Nephron (organoid): ENCODE measurements around the gene SYNDIG1.

ENCODE experiments used
- H3K27ac Mint-ChIP-seq, 3 experiments: 2 replicates each; pipeline ENCODE4 v1.8.0; 2020; ENCODE audit warnings: mixed read lengths in 3 of 3, mild to moderate bottlenecking in 2 of 3, moderate library complexity in 1 of 3
- H3K27me3 Mint-ChIP-seq: 2 replicates; pipeline ENCODE4 v1.8.0; 2021; ENCODE audit warnings: low read depth, mild to moderate bottlenecking, moderate library complexity, mixed read lengths
- H3K36me3 Mint-ChIP-seq: 2 replicates; pipeline ENCODE4 v1.8.0; 2020; ENCODE audit warnings: low read depth, mixed read lengths
- H3K4me1 Mint-ChIP-seq: 2 replicates; pipeline ENCODE4 v1.8.0; 2020; ENCODE audit warnings: mixed read lengths
- H3K4me3 Mint-ChIP-seq, 3 experiments: 2 replicates each; pipeline ENCODE4 v1.8.0; 2020; ENCODE audit warnings: mild to moderate bottlenecking in 3 of 3, mixed read lengths in 3 of 3, moderate library complexity in 2 of 3
- H3K9me3 Mint-ChIP-seq: 2 replicates; pipeline ENCODE4 v1.8.0; 2020; ENCODE audit warnings: mixed read lengths
- TF ChIP-seq, protein P1 (sequence below), 3 experiments: fragments of 200-600 bp; sonication (generic); IDR thresholded peaks; one replicate each; pipeline ENCODE4 v1.5.0; 2021; ENCODE audit warnings: antibody characterized with exemption in 3 of 3; ENCODE audit not compliant: unreplicated experiment in 3 of 3

The SYNDIG1 gene

DNA sequence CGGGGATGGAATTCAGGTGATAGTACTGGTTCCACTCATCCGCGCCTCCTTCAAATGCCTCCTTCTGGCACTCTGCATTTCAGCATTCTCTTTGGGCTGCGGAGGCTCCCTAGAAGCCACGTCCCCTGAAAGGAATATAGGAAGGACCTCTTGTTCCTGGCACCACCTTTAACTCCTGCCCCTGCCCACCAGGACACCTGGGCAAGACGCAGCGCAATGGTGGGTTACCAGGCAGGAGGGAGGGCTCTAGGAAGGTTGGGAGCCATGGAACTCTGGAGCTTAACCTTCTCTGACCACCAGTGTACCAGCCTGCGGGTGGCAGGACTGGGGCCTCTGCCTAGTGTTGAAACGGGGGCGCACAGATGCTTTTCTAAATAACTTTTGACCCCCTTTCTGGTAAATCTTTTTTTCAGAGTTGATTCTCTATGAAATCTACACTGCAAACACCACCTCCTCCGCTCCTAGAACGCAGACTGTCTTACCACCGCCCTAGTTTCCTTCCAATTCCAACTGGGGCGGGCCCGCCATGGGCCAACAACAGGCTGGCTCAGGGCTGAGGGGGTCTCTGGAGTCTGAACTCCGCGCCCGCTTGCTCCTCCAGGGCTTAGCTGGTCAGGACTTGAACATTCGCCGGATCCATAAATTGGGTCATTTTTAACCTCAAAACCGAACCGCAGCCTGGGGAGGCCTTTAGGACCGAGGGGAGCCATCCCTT is 871 bp upstream of the SYNDIG1 start:
- H3K9me3 Mint-ChIP-seq = no peaks in the 10 kb centered on the region
- no peaks in the 10 kb centered on the region for H3K36me3 Mint-ChIP-seq
- H3K4me3 Mint-ChIP-seq = peak overlapping the region; percentile 24 to 74 (median 69)
- H3K27ac Mint-ChIP-seq = peak overlapping the region in 1 of 3 experiments; percentile 56
- TF ChIP-seq, protein P1, sequence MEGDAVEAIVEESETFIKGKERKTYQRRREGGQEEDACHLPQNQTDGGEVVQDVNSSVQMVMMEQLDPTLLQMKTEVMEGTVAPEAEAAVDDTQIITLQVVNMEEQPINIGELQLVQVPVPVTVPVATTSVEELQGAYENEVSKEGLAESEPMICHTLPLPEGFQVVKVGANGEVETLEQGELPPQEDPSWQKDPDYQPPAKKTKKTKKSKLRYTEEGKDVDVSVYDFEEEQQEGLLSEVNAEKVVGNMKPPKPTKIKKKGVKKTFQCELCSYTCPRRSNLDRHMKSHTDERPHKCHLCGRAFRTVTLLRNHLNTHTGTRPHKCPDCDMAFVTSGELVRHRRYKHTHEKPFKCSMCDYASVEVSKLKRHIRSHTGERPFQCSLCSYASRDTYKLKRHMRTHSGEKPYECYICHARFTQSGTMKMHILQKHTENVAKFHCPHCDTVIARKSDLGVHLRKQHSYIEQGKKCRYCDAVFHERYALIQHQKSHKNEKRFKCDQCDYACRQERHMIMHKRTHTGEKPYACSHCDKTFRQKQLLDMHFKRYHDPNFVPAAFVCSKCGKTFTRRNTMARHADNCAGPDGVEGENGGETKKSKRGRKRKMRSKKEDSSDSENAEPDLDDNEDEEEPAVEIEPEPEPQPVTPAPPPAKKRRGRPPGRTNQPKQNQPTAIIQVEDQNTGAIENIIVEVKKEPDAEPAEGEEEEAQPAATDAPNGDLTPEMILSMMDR (IDR thresholded peaks at IDR 0.05; ENCODE audit: unreplicated experiment in 3 of 3) = no peak
- peaks cover 84% of the 10 kb centered on the region for H3K27me3 Mint-ChIP-seq
- H3K4me1 Mint-ChIP-seq = peaks cover 49% of the 10 kb centered on the region

DNA sequence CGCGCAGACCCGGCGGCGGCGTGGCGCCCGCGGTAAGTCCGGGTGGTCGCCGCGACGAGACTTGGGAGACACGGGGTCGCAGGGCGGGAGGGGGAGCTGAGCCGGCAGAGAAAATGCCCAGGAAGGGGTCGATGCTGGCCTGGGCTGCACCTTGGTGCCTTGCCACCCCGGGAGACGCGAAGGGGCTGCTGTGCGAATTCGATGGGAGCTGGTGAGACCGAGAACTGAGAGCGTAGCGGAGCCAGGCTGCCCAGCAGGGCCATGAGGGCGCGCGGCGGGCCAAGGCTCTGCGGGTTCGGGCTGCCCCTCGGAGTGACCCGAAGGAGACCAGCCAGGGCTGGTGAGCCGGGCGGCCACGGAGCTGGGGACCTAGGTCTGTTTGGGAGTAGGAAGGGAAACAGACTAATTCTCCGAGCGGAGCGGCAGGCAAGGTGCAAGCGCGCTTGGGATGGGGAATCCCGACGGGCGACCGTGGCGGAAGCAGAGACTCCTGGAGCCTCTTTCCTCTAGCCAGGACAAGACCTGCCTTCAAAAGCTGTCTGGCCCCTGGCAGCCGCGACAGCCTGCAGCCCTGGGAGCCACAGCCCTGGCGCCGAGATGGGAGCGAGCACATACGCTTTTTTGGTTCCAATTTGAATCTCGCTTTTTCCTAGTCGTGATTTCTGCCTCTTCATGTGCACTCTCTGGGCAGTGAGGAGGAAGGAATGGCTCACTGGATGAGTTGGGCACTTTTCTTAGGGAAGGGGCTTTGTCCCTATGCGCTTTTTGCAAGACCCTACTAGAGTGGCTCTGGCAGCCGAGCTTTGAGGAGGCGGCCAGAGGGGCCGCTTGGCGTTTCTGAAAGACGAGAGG is 691 bp downstream of the SYNDIG1 start:
- Mint-ChIP-seq H3K9me3 (no peaks in the 10 kb centered on the region), H3K27me3 (peaks cover 82% of the 10 kb centered on the region), H3K4me3 (peak overlapping the region; percentile 84 to 90 (median 87)), H3K4me1 (peaks cover 44% of the 10 kb centered on the region), H3K36me3 (no peaks in the 10 kb centered on the region), H3K27ac (peak overlapping the region; percentile 47 to 66 (median 66))
- TF ChIP-seq, protein P1 (IDR thresholded peaks at IDR 0.05; ENCODE audit: unreplicated experiment in 3 of 3) = no peak

DNA sequence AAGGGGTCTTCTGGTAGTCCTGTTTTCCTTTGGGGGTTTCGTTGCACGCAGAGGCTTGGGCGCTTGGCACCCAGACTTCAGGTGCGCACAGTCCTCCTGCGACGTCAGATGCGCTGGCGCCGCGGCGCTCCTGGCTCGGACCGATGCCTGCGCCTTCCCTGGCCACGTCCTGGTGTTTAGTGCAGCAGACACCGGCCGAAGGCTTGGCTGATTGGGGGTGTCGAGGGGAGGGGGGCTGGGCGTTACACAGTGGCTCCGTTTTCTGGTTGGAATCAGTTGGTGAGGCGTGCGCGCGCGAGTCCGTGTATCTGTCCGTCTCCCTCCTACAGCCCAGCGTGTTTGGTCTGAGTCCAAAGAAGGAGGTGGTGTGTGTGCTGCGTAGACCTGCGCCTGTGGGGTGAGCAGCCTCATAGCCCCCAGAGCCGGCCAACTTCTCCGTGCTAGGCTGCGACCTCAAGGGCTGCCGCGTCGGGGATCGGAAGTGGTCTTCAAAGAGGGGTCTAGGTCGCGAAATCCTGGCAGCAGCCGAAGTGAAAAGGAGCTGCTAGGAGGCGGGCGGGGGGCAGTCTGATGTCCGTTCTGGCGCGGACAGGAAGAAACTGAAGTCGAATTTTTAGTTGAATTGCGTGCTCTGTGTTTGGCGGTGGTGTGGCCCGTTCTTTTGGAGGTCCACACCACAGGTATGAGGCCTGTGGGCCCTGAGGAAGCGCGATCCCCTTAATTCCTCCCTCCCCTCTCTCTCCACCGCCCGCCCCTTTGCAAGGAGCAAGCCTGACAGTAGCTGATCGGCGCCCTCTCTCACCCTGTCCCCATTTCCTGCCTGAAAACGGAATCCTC is 1.5 kb downstream of the SYNDIG1 start:
- peak overlapping the region; percentile 47 to 66 (median 66) for H3K27ac Mint-ChIP-seq
- no peaks in the 10 kb centered on the region for H3K9me3 Mint-ChIP-seq
- H3K4me1 Mint-ChIP-seq = peaks cover 36% of the 10 kb centered on the region
- TF ChIP-seq, protein P1 (IDR thresholded peaks at IDR 0.05; ENCODE audit: unreplicated experiment in 3 of 3) = no peak
- no peaks in the 10 kb centered on the region for H3K36me3 Mint-ChIP-seq
- H3K27me3 Mint-ChIP-seq = peaks cover 80% of the 10 kb centered on the region
- peak overlapping the region; percentile 84 to 90 (median 87) for H3K4me3 Mint-ChIP-seq

DNA sequence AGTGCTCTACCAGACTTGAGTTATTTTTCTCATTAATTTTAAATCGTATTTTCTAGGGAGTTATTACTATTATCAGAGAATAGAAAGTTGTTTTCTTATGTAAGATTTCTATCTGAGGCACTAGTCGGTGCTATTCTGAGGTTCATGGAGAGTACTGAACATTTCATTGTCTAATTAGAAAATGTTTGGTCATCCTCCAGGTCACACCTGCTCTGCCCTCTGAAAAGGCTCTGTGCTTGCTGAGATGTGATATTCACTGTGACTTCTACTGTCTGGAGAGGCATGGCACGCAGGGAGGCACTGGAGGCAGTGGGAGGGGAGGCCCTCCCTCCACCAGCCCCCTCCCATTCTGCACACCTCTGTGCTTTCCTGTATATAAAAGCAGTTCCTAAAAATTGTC is 3.0 kb downstream of the SYNDIG1 start:
- Mint-ChIP-seq H3K27me3 (peaks cover 68% of the 10 kb centered on the region), H3K4me1 (peaks cover 28% of the 10 kb centered on the region), H3K27ac (no peak overlapping the region), H3K4me3 (peak overlapping the region; percentile 70 to 80 (median 70)), H3K9me3 (no peaks in the 10 kb centered on the region), H3K36me3 (no peaks in the 10 kb centered on the region)
- TF ChIP-seq, protein P1 (IDR thresholded peaks at IDR 0.05; ENCODE audit: unreplicated experiment in 3 of 3) = no peak

DNA sequence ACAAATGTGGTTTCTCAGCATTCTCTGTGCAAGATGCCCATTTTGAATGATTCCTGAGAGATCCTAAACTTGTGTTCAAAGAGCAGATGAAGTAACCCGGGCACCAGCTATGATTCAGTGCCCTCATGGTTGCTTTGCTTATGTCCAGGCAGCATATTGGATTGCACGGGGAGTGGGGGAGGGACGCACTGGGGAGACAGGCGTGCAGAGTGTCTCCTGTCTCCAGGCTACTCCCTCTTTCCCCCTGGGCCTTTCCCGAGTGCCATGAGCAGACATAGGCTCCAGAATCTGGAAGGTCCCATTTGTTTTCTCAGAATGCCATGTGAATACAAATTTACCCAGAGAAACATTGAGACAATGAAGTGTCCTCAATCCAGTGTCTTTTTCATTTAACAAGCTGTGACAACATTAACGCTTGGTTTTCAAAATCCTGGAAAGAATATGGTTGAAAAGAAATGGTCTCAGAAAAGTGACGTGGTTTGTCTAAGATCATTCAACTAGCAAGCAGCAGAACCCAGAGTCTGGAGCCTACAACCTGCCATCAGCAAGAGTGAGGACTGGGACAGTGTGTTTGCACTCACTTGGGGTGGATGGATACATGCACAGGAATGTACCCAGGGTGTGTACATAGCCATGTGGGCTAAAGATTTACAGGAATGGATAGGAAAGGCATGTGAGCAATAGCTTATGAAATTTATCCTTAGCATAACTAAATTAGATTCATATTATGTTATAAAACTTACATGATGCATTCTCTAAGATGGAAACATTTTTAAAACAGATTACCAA is 4.2 kb downstream of the SYNDIG1 start:
- no peak overlapping the region for H3K4me3 Mint-ChIP-seq

More for the DNA sequence above, 4.2 kb downstream of the SYNDIG1 start:
- Mint-ChIP-seq H3K27me3 (peaks cover 56% of the 10 kb centered on the region), H3K9me3 (no peaks in the 10 kb centered on the region), H3K36me3 (no peaks in the 10 kb centered on the region), H3K27ac (no peak overlapping the region), H3K4me1 (peaks cover 20% of the 10 kb centered on the region)
- TF ChIP-seq, protein P1 (IDR thresholded peaks at IDR 0.05; ENCODE audit: unreplicated experiment in 3 of 3) = no peak
